Common myeloid progenitor, CD34-positive (primary cell): ENCODE results near the gene ITSN1.
"Not testable (repeated sequence)": the region's sequence is repeated elsewhere in the genome, so short reads cannot be mapped to it uniquely, and the experiment has no call there.

Experiments used
- CTCF ChIA-PET: fragments of 350-600 bp; sonication (Branson Sonifier 250); formaldehyde crosslinking; loops from one replicate; lab custom pipeline; 2021; ENCODE audit warnings: antibody characterized with exemption; lab: Charles Lee
- POLR2A ChIA-PET: fragments of 350-600 bp; sonication (Branson Sonifier 250); formaldehyde crosslinking; loops from one replicate; lab custom pipeline; 2021; ENCODE audit warnings: antibody characterized with exemption; lab: Charles Lee
- DNase-seq, 3 donors: peaks; one replicate each; pipeline versions ENCODE4 v3.0.0 to v3.0.0-alpha.2; 2013
- H3K27ac ChIP-seq, 2 experiments: 1 replicate in 1 of 2; 2 replicates in 1 of 2; pipeline ENCODE4 v1.7.0; 2013; ENCODE audit warnings: inconsistent platforms in 2 of 2, low read length in 2 of 2, mild to moderate bottlenecking in 2 of 2, low read depth in 1 of 2, moderate library complexity in 1 of 2; ENCODE audit not compliant: severe bottlenecking in 2 of 2, insufficient read depth in 1 of 2, poor library complexity in 1 of 2
- H3K27me3 ChIP-seq, 5 experiments: replicated peaks in 2 of 5; 1 replicate in 3 of 5; 2 replicates in 2 of 5; pipeline versions ENCODE4 v1.6.1 to v1.7.0; 2013; ENCODE audit warnings: low read length in 4 of 5, mild to moderate bottlenecking in 2 of 5, moderate library complexity in 2 of 5, inconsistent platforms in 1 of 5; ENCODE audit not compliant: insufficient read depth in 5 of 5, control insufficient read depth in 4 of 5
- H3K36me3 ChIP-seq, 4 experiments: 1 replicate in 2 of 4; 2 replicates in 2 of 4; pipeline versions ENCODE4 v1.6.1 to v1.7.0; 2013; ENCODE audit warnings: low read length in 3 of 4, control low read depth in 1 of 4, mild to moderate bottlenecking in 1 of 4; ENCODE audit not compliant: control insufficient read depth in 4 of 4, insufficient read depth in 4 of 4
- H3K4me1 ChIP-seq, 4 experiments: 1 replicate in 3 of 4; 2 replicates in 1 of 4; pipeline versions ENCODE4 v1.6.1 to v1.7.1; 2013; ENCODE audit warnings: low read length in 3 of 4, mild to moderate bottlenecking in 3 of 4, control low read depth in 1 of 4, inconsistent platforms in 1 of 4, moderate library complexity in 1 of 4; ENCODE audit not compliant: control insufficient read depth in 4 of 4, insufficient read depth in 4 of 4; ENCODE audit errors: control extremely low read depth in 1 of 4
- H3K4me3 ChIP-seq, 7 experiments: 1 replicate in 4 of 7; 2 replicates in 3 of 7; pipeline versions ENCODE4 v1.5.1 to v1.7.0; 2013; ENCODE audit warnings: mild to moderate bottlenecking in 7 of 7, low read length in 6 of 7, moderate library complexity in 6 of 7, inconsistent platforms in 2 of 7, low read depth in 2 of 7, control low read depth in 1 of 7; ENCODE audit not compliant: insufficient read depth in 4 of 7, control insufficient read depth in 1 of 7; ENCODE audit errors: extremely low read depth in 1 of 7
- H3K9me3 ChIP-seq, 5 experiments: 1 replicate in 4 of 5; 2 replicates in 1 of 5; pipeline versions ENCODE4 v1.6.1 to v1.7.1; 2013; ENCODE audit warnings: low read length in 4 of 5, mild to moderate bottlenecking in 2 of 5, inconsistent platforms in 1 of 5, low read depth in 1 of 5, moderate library complexity in 1 of 5; ENCODE audit not compliant: control insufficient read depth in 4 of 5, insufficient read depth in 2 of 5; ENCODE audit errors: control extremely low read depth in 1 of 5
- WGBS: methylation state at CpG from one replicate; pipeline ENCODE4 v1.1.5; 2013; ENCODE audit not compliant: insufficient coverage; 5-methylcytosine and 5-hydroxymethylcytosine counted together

ITSN1 gene

GRCh38 chr21:33619726-33620125 is 22.6 kb upstream of the ITSN1 start:
- Histone ChIP-seq H3K4me1 (no peaks in the 10 kb centered on the region), H3K9me3 (no peaks in the 10 kb centered on the region), H3K4me3 (no peak overlapping the region), H3K27ac (no peak overlapping the region), H3K27me3 (no peaks in the 10 kb centered on the region), H3K36me3 (peaks cover 10 to 29% (median 12%) of the 10 kb centered on the region in 4 experiments)
- no peak for DNase-seq
- POLR2A ChIA-PET, result no interaction called here
- CTCF ChIA-PET, result interaction anchor here (1.5 kb wide), 1 partner anchor 14 kb away, joined by 4 read pairs; no protein-coding TSS in a partner anchor
- WGBS, result 100% methylated on average over 1 of the region's 4 CpGs

- H3K9me3 ChIP-seq, result no peaks in the 10 kb centered on the region
- POLR2A ChIA-PET, result interaction anchor here (0.6 kb wide), 1 partner anchor 235 kb away, joined by 3 read pairs; no protein-coding TSS in a partner anchor
- peaks cover 9 to 26% (median 10%) of the 10 kb centered on the region in 4 experiments for H3K36me3 ChIP-seq
- no peaks in the 10 kb centered on the region for H3K27me3 ChIP-seq
- H3K4me1 ChIP-seq, result no peaks in the 10 kb centered on the region
- CTCF ChIA-PET, result interaction anchor here (0.6 to 1.0 kb wide), 2 partner anchors 16 to 1247 kb away, joined by 3 read pairs; no protein-coding TSS in a partner anchor
- H3K27ac ChIP-seq, result no peak overlapping the region
- no peak overlapping the region for H3K4me3 ChIP-seq
- no peak for DNase-seq
Observed at GRCh38 chr21:33622253-33622652, 20.0 kb upstream of the ITSN1 start.

- DNase-seq, H3K27me3 ChIP-seq, H3K27ac ChIP-seq, H3K4me3 ChIP-seq, H3K4me1 ChIP-seq, POLR2A ChIA-PET, H3K9me3 ChIP-seq: not testable (repeated sequence)
- peaks cover 2 to 28% (median 7%) of the 10 kb centered on the region in 4 experiments for H3K36me3 ChIP-seq
- CTCF ChIA-PET, result interaction anchor here (0.6 kb wide), 1 partner anchor 18 kb away, joined by 3 read pairs; no protein-coding TSS in a partner anchor
- WGBS, result 98% methylated on average over 7 of the region's 7 CpGs
Observed at GRCh38 chr21:33626151-33626550, 16.1 kb upstream of the ITSN1 start.

- Histone ChIP-seq H3K4me1 (no peaks in the 10 kb centered on the region), H3K27ac (no peak overlapping the region), H3K9me3 (no peaks in the 10 kb centered on the region), H3K27me3 (no peaks in the 10 kb centered on the region), H3K4me3 (no peak overlapping the region), H3K36me3 (peaks cover 4 to 16% (median 9%) of the 10 kb centered on the region in 4 experiments)
- POLR2A ChIA-PET, result interaction anchor here (0.6 kb wide), 1 partner anchor 36 kb away, joined by 3 read pairs; no protein-coding TSS in a partner anchor
- CTCF ChIA-PET, result no interaction called here
- DNase-seq, result no peak
- no CpG with 5 or more reads among the region's 2 CpGs for WGBS
Observed at GRCh38 chr21:33634254-33634653, 8.0 kb upstream of the ITSN1 start.

GRCh38 chr21:33640697-33641351 is 1.5 kb upstream of the ITSN1 start:
- WGBS, result 9% methylated on average over 8 of the region's 18 CpGs
- peaks cover 0 to 25% (median 11%) of the 10 kb centered on the region in 5 experiments for H3K27me3 ChIP-seq
- H3K27ac ChIP-seq, result peak overlapping the region; percentile 84 to 94
- H3K9me3 ChIP-seq, result no peaks in the 10 kb centered on the region
- DNase-seq, result no peak
- H3K36me3 ChIP-seq, result no peaks in the 10 kb centered on the region
- H3K4me3 ChIP-seq, result peak overlapping the region; percentile 51 to 97 (median 92)
- ChIA-PET POLR2A (no interaction called here), CTCF (interaction anchor here (1.1 to 2.3 kb wide), 2 partner anchors 10 to 263 kb away, joined by 3 to 4 read pairs; no protein-coding TSS in a partner anchor)
- H3K4me1 ChIP-seq, result peaks cover 11 to 24% (median 18%) of the 10 kb centered on the region in 4 experiments

- H3K9me3 ChIP-seq, result no peaks in the 10 kb centered on the region
- DNase-seq, result peak; percentile 100
- ChIA-PET POLR2A (interaction anchor here (0.5 kb wide), 1 partner anchor 280 kb away, joined by 3 read pairs; no protein-coding TSS in a partner anchor), CTCF (interaction anchor here (1.1 to 2.3 kb wide), 2 partner anchors 11 to 262 kb away, joined by 3 to 4 read pairs; no protein-coding TSS in a partner anchor)
- peaks cover 0 to 27% (median 11%) of the 10 kb centered on the region in 5 experiments for H3K27me3 ChIP-seq
- WGBS, result 0% methylated on average over 38 of the region's 38 CpGs
- peak within 1 kb of the TSS; percentile 84 to 94 for H3K27ac ChIP-seq
- peaks cover 11 to 24% (median 18%) of the 10 kb centered on the region in 4 experiments for H3K4me1 ChIP-seq
- no peaks in the 10 kb centered on the region for H3K36me3 ChIP-seq
- peak within 1 kb of the TSS; percentile 60 to 97 (median 92) for H3K4me3 ChIP-seq
Observed at GRCh38 chr21:33641352-33642026, 812 bp upstream of the ITSN1 start, which contains the start of gene CRYZL1. TSS of gene CRYZL1 (minus strand) at chr21:33641741. CDS start at chr21:33631551, 10,190 bp downstream.
